GM21619 (cell line): ENCODE measurements around the gene DLAT.
"Not testable (repeated sequence)": the region's sequence is repeated elsewhere in the genome, so short reads cannot be mapped to it uniquely, and the experiment has no call there.

Experiments used
- ATAC-seq: cut with Tn5 transposase; IDR thresholded peaks from one replicate; pipeline ENCODE4 v1.9.1; 2021; ENCODE audit not compliant: unreplicated experiment

The DLAT gene

GRCh38 chr11:112024773-112025678 lies at the start of gene DLAT:
Gene DLAT (plus strand): TSS chr11:112025408. CDS start chr11:112025473, 65 bp downstream.
- peak; percentile 71 for ATAC-seq

- no peak for ATAC-seq
Observed at GRCh38 chr11:111976119-111976766, 49.0 kb upstream of the DLAT start.

GRCh38 chr11:111976767-111977145 lies 48.5 kb upstream of the DLAT start:
- ATAC-seq, result no peak

DNA sequence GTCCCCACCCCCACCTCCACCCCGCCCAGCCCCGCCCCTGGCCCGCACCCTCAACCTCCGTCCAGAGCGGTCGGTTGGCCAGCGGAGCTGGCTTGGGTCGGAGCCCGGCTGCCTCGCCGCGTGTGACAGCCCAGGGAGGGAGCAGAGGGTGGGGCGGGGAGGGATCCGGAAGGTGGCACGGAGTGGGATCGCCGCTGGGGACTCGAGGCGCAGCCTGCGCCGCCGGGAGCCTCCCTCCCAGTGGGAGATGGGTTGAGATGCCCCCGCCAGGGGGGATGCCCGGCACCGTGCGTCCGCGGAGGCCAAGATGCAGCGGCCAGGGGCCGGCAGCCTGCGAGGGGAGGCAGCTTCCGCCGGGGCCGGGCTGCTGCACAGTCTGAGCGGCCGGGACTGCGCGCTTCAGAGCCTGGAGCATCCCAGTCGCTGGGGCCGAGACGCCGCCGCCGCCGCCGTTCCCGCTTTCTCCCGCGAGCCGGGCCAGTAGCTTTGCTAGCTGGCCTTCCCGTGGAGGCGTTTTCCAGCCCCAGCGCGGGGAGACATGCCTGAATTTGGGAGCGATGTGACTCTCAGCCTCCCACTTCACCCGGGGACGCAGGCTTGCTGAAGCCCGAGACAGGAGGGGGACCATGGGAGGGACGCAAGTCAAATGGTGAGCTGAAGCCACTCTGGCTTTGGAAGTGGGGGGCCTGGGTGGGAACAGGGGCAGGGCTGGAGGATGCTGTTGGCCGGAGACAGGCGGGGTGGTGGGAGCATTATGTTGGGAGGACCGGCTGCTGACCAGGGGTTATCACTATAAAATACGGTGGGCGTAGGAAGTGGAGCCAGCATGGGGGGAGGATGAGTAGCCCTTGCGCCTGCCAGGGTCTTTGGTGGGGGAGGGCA lies 47.8 kb upstream of the DLAT start:
- ATAC-seq, result no peak

DNA sequence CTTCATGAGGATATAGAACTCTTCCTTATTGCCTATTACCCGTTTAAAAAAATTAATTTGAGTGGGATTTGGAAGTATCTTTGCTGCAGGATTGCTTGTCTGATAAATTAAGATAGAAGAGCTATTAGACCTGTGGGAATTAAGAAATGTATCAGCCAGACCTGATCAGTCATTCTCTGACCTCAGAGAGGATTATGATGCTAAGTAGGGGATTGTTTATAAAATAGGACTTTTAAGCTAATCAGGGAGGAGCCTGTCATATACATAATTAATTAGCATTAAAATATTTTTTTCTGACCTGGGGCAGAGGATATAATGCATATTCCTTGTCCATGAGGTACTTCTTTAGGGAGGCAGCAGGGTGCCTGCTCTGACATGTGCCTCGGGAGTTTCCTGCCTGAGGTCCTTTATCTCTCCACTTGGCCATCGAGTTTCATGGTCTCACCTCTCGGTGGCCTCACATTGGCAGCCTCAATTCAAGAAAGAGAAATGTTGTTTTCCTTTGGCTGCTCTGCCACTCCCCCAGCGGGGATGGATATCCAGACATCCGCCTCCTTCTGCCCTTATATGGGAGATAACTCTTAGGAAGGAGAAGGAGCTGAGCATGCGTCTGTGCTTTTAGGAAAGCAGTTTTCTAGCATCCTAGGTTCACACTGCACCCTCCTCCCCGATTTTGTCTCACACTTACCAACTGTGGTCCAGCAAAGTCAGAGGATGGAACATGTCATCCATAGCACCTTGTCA lies 47.0 kb upstream of the DLAT start:
- no peak for ATAC-seq

DNA sequence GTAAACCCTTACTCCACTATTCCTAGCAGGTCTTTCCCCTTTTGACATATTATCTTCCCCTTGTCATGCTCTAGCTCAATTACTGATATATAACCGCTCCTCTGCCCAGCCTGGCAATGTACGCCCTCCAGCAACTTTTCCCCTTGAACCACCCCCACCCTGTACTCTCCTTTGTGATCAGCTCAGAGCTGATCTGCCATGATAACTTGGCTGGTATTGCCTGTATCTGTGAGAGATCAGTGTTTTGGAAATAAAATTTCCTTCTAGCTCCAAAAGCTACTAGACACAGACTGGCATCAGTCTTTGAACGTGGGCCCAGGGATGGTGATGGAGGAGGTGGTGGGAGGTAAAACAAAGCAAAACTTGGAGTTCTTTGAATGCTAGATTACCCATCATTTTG lies 45.1 kb upstream of the DLAT start:
- ATAC-seq, result no peak

DNA sequence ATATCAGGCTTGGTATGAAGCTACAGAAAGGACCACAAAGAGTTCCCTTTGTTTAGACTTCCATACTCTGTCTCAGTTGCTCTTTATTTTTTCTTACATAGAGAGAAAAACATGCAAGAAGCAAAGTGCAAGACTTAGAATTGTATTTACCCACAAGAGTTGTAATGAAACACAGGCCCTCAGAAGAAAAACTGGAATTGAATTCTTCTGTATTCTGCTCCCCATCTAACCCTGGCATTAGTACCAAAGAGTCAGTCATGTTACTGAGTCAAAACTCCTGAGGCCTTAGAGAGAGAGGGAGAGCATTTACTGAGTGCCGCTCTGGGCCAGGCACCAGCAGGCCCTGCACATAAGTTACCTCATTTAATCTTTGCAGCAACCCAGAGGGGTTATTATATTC lies 43.9 kb upstream of the DLAT start:
- ATAC-seq, result no peak

DNA sequence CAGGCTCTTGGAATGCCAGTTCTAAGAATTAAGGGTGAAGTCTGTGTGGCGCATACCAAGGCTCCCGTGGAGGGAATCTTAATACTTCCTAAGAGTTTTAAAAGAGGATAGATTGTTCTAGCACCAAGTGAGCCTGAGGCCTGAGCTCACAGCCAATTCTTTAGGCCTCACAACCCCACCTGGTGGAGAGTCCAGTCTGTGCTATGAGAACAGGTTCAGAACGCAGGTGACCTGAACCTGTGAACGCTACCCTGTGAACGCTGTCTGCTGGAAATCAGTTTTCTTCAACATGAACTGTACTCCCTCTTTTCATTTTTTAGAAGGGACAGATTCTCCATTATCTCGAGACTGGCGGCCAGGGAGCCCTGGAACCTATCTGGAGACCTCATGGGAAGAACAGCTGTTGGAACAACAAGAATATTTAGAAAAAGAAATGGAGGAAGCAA lies 43.2 kb upstream of the DLAT start:
- peak; percentile 78 for ATAC-seq

- no peak for ATAC-seq
Observed at GRCh38 chr11:111982541-111983186, 42.5 kb upstream of the DLAT start.

- ATAC-seq, result no peak
Observed at GRCh38 chr11:111983187-111983986, 41.8 kb upstream of the DLAT start.

- ATAC-seq, result no peak
Observed at GRCh38 chr11:111986589-111986988, 38.6 kb upstream of the DLAT start.

DNA sequence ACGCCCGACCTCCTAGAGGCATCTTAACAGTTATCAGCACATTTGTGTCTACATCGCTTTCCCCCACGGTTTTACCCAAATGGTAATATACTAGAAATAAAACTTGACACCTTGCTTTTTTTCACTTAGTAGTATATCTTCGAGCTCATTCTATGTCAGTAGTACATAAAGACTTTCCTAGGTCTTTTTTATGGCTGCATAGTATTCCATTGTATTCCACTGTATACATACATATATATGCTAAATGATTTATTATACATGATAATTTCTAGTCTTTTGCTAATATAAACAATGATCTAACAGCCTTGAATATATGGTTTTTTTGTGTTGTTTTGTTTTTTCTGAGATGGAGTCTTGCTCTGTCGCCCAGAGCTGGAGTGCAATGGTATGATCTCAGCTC lies 34.8 kb upstream of the DLAT start:
- ATAC-seq, result no peak

DNA sequence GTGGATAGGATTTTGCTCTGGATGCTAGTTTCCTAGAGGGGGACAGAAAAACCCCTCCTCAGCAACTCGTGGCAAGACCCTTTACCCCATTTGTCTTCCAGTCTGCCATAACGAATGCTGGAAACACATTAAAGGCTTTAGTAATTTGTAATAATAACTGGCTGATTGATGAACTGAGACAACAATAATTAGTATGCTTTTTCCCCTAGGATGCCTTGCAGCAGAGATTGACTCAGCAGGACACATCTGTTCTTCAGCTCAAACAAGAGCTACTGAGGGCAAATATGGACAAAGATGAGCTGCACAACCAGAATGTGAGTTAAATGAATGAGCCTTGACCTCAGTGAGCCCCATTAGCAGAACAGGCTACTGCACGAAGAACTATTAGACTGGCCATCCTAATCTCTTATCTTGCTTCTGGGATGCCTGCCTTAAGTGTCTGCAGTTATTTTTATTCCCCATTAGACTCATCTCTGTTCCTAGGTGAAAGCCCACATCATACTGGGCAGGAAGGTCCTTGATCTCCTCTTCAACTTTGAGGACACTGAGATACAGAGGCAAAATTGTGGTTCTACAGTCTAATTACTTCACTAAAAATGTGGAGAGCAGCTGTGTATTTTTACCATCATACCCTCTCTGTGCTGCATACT lies 32.9 kb upstream of the DLAT start:
- no peak for ATAC-seq

GRCh38 chr11:111996129-111996528 lies 29.1 kb upstream of the DLAT start:
- ATAC-seq, result no peak

DNA sequence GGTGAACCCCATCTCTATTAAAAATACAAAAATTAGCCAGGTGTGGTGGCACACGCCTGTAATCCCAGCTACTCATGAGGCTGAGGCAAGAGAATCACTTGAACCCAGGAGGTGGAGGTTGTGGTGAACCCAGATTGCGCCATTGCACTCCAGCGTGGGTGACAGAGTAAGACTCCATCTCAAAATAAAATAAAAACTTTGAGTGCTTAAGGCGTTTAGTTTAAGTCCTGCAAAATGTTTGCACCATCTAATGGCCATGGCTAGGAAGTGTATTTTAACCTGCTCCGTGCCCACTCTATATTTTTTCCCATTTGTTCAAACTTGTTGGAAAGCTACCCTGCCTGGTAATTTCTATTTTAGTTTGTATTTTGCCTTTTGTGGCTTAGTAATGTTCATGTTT lies 28.5 kb upstream of the DLAT start:
- ATAC-seq, result not testable (repeated sequence)

DNA sequence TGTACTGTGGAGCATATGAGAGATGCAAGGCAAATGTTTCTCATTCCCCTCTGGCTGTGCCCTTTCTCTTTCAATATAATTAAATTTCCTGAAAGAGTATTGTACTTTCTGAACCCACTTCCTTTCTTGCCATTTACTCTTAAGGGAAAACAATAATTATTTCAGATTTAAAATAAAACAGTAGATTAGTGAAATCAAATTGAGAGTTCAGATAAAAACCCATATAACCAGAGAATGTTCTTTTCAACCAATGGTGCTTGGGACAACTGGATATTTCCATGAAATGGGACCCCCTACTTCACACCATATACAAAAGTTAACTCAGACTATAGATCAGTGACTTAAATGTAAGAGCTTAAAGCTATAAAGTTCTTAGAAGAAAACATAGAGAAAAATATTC lies 26.1 kb upstream of the DLAT start:
- ATAC-seq, result no peak

DNA sequence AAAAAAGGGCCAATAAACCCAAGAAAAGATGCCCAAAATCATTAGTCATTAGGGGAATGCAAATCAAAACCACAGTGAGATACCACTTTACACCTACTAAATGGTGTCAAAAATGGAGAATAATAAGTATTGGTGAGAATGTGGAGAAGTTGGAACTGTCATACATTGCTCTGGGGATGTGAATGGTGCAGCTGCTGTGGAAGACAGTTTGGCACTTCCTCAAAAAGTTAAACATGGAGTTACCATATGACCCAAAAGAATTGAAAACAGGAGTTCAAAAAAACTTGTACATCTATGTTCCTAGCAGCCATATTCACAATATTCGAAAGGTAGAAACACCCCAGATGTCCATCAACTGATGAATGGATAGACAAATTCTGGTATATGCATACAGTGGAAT lies 24.5 kb upstream of the DLAT start:
- ATAC-seq, result no peak

DNA sequence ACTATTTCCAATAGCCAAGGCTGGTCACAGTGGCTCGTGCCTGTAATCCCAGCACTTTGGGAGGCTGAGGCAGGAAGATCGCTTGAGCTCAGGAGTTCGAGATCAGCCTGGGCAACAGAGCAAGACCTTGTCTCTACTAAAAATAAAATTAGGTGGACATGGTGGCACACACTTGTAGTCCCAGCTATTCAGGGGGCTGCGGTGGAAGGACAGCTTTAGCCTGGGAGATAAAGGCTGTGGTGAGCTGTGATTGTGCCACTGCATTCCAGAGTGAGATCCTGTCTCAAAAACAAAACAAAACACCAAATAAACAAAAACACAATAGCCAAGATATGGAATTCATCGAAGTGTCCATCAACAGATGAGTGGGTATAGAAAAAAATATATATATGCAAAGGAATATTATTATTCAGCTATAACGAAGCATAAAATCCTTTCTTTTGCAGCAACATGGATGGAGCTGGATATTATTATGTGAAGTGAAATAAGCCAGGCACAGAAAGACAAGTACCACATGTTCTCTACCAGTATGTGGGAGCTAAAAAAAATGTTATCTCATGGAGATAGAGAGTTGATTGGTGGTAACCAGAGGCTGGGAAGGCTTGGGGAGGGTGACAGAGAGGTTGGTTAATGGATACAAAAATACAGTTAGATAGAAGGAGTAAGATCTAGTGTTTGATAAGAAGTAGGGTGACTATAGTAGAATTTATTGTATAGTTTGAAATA lies 22.6 kb upstream of the DLAT start:
- no peak for ATAC-seq
